ENCODE data around the gene TMEM107.
"Not testable (repeated sequence)": the region's sequence is repeated elsewhere in the genome, so short reads cannot be mapped to it uniquely, and the experiment has no call there.

TMEM107 gene

GRCh38 chr17:8189711-8190477, 13.7 kb upstream of the TMEM107 start, which contains the start of gene BORCS6:
BORCS6 (minus strand) TSS chr17:8190180; CDS start chr17:8190140, 40 bp downstream.
- peak; percentile 84 to 91 for DNase-seq (ENCODE audit: low read depth in 2 of 2, low spot score in 1 of 2)

DNA sequence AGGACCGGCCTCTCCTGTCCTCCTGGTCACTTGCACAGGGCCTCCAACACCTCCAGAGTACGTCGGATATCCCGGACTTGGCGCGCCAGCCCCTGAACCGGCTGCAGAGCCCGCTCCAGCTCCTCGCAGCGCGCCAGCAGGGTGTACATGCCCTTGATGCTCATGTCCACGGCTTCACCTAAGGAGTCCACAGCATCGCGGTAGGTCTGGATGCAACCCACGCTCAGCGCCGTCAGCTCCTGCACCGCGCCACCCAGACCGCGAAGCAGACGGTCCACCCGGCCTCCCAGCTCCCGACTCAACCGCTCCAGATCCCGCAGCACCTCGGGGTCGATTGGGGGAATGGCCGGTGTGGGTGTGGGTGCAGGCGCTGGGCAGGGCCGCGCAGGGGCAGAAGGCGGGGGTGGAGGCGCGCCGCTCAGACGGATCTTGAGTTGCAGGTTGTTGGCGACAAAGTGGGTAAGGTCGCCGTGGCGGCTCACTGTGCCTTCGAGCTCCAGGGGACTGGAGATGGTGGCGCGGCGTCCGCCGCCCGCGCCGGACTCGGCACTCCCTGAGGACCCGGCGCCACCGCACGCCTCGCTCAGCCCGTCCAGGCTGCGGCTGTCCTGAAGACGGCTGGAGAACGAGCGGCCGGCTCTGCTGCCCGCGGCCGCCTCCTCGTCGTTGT, 13.0 kb upstream of the TMEM107 start:
- DNase-seq (ENCODE audit: low read depth in 2 of 2, low spot score in 1 of 2): no peak

DNA sequence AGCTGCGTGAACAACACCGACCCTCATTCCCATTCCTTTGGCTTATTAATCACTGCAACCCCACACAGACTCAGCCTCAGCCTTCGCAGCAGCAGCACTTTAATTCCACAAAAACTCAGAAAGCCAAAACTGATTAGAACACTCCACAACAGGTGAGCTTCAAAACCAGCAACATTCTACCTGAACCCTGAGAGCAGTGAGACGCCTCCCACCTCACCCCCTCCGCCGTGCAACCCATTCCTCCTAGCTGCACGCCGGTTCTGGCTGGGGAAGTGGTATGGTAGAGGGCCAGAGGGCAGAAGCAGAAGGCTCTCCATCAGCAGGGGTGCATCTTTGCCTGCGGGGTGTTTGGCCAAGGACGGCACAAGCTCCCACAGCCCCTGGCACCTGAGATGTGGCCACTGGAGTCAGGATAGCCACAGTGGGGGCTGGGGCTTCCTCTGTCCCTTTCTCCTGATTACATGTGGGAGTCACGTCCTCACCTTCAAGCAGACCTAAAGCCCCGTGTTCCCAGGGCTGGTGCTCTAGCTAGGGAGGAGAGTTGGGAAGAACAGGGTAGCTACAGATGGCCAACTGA, 12.2 kb upstream of the TMEM107 start:
- DNase-seq (ENCODE audit: low read depth in 2 of 2, low spot score in 1 of 2): no peak

DNA sequence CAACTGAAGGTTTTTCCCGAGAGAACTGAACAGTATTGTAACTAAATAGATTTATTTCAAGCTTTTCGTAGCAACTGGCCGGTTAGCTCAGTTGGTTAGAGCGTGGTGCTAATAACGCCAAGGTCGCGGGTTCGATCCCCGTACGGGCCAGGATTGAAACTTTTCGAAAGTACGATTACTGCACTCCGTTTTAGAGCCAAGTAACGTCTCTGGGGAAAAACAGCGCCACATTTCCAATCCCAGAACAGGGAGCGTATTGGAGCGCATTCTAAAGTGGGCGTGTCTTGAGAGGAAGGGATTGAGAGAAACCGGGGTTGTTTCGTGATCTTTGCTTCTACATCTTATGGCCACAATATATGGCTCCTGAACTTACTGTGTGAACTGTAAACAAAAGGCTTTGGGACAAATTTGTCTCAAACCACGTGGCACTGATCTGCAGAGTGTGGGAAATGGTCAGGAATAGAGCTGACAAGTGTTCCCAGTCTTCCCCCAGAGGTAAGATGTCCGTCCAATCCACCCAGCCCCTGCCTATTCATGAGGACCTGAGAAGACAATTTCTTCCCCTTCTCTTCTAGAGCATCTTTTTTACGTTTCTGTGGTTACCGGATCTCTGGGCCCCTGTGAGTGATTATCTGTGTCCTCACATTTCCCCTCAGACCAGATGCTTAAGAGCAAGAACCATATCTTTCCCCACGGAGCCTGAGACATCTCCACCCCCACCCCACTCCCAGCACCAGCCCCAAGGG, 11.5 kb upstream of the TMEM107 start:
- DNase-seq (ENCODE audit: low read depth in 2 of 2, low spot score in 1 of 2): peak; percentile 81 to 83

- peak; percentile 79 to 84 for DNase-seq (ENCODE audit: low read depth in 2 of 2, low spot score in 1 of 2)
Measured at GRCh38 chr17:8186787-8187516, 10.8 kb upstream of the TMEM107 start.

DNA sequence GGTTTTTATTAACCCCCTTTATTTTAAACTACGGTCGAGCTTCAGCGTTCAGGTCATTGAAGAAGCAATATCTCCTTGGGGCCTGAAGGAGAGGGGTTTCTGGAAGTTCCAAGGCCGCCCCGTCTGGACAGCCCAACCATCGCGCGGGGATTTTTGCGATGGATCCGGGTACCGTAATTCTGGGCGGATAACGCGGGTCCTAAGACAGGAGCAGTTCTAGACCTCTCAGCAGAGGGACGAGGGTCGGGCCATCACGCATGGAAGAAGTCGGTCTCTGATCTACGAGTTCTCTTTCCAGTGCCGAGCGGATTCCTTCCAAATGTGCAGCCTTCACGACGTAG, 10.2 kb upstream of the TMEM107 start:
- DNase-seq (ENCODE audit: low read depth in 2 of 2, low spot score in 1 of 2): no peak

- peak; percentile 89 to 95 for DNase-seq (ENCODE audit: low read depth in 2 of 2, low spot score in 1 of 2)
Measured at GRCh38 chr17:8185582-8186445, 9.6 kb upstream of the TMEM107 start.

DNA sequence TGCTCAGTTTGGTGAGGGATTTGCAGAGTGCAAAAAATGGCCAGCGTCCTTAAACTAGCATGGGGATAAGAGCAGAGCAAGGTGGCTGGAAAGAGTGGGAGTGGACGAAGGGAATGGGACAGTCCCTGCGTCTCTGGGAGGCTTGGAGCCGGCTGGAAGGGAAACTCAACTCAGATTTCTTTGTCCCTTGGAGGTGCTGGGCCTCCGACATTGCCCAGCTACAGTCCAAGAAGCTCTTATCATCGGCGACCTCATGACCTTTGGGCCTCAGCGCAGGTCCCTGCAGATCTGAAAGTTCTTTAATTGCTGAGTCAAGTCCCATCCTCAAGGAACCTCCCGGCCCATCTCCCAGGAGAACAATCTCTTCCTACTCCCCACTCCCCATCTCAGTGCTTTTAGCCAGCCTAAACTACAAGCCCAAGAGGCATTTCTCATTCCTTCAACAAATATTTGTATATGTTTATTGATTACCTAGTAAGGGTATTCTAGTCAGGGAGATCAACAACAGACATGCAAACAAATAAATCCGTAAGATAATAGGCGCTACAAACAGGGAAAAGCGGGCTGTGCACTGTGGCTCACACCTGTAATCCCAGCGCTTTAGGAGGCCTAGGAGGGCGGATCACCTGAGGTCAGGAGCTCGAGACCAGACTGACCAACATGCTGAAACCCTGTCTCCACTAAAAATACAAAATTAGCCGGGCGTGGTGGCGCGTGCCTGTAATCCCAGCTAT, 985 bp upstream of the TMEM107 start:
- DNase-seq (ENCODE audit: low read depth in 2 of 2, low spot score in 1 of 2): no peak

GRCh38 chr17:8175795-8176196, 384 bp downstream of the TMEM107 start:
- DNase-seq (ENCODE audit: low read depth in 2 of 2, low spot score in 1 of 2): no peak

DNA sequence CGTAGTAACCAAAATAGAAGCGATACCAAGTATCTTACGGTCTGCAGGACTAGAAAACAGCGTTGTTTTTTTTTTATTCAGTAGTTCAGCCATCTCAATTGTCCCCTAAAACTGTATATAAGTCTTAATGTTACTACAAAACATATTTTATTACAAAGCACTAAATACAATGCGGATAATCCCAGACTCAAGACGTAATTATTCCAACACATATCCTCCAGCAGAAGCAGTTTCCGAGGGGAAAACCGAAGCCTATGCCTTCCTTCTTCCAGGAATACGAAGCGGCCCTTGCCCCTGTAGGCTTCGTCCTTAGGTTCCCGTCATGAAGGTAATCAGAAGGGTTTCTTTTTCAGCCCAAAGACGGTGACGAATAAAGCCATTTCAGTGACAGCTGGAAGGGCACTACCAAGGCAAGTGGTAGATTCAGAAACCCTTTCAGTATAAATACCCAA, 2.3 kb downstream of the TMEM107 start:
- DNase-seq (ENCODE audit: low read depth in 2 of 2, low spot score in 1 of 2): no peak

GRCh38 chr17:8173056-8173870, 2.9 kb downstream of the TMEM107 start:
- DNase-seq (ENCODE audit: low read depth in 2 of 2, low spot score in 1 of 2): no peak

DNA sequence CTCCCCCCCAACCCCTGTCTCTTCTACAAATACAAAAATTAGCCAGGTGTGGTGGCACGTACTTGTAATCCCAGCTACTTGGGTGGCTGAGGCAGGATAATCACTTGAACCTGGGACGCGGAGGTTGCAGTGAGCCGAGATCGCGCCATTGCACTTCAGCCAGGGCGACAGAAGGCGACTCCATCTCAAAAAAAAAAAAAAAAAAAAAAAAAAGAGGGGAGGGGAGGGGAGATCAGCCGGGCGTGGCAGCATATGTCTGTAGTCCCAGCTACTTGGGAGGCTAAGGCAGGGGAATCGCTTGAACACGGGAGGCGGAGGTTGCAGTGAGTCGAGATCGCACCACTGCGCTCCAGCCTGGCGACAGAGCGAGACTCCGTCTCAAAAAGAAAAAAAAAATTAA, 6.0 kb downstream of the TMEM107 start:
- DNase-seq (ENCODE audit: low read depth in 2 of 2, low spot score in 1 of 2): not testable (repeated sequence)

DNA sequence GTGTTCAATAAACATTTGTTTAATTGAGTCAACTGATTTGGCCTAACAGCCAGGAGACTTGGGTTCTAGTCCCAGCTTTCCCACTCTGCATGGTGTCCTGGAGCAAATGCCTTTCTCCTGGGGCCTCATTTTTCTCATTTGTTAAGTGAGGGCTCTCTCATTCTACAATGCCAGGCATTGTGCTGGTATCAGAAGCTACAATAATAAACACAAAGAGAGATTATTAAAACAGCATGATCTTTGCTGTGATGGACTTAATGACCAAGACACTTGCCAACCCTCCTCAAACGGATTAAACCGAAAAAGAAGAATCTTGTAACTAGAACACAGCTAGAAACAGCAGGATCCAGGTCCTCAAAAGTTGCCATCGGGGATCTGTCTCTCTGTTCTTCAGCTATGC, 8.7 kb downstream of the TMEM107 start:
- no peak for DNase-seq (ENCODE audit: low read depth in 2 of 2, low spot score in 1 of 2)

DNA sequence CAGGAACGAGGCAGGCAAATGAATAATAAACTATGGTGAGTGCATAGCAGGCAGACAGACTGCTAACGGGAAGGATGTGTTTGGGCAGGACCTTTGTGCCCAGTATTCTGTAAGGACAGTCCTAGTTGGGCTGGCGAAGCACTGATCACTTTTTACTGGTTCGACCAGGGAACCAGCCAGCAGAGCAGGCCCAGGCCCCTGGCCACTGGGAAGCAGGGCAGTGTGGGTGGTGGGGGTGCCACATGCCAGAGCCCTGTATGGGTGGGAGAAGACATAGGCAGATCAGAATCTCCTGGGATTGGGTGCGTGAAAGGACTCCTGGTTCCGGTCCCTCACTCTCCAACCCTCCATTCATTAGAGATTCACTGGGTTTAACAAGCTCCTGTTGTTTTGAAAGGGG, 9.4 kb downstream of the TMEM107 start:
- DNase-seq (ENCODE audit: low read depth in 2 of 2, low spot score in 1 of 2): no peak

DNA sequence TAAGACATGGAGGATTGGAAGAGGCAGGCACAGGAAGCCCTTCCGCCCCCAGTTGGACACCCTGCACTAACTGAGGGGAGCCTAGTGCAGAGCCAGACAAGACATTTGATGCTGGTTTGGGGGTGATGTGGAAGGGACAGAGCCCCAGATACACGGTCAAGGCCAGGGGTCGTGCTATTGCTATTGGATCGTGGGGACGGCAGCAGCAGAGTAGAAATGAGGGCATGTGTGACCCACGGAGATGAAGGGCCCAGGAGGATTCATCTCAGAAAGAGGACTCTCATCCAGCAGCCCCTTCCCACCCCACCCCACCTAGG, 11.4 kb downstream of the TMEM107 start:
- no peak for DNase-seq (ENCODE audit: low read depth in 2 of 2, low spot score in 1 of 2)

DNA sequence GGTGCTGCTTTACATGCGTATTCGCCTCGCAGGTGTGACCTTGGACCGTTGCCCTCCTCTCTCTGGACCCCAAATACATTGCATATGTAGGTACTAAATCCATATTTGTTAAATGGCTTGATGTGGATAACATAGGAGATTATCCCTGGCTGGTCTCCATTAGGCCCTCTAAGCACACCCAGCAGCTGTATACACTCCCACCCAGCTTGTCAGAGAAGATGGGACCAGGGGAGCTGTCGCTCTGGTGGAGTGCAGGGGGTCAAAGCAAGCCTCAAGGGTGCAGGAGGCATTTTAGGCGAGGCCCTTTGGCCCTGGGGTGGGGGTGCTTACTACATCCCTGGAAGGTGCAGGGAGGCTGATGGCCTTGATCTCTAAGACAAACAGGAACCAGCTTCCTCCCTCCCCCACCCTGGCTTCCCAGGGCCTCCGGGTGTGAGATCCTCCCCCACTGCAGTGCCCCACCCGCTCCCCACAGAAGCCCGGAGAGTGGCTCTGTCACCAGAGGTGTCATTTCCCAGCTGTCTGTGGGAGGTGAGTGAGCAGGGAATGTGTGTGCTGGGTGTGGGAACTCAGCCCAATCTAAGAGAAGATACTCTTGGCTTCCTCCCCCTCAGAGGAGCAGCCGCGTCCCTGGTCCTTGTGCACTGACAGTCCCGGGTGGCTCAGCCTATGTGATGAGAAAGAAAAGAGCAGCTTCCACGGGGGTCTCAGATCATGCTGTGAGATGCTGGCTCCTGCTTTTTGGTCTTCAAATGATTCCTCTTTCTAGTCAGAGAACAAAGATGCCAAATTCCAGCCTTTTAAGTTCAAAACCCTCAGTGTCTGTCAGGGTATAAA, 12.0 kb downstream of the TMEM107 start:
- no peak for DNase-seq (ENCODE audit: low read depth in 2 of 2, low spot score in 1 of 2)

Data from stimulated activated CD8-positive, alpha-beta memory T cell treated with anti-CD3 and anti-CD28 coated beads, Interleukin-4, amount 100 ng/mL, for 1 hour (primary cell).